Activated naive CD8-positive, alpha-beta T cell treated with anti-CD3 and anti-CD28 coated beads for 36 hours (primary cell): Measurements from ENCODE around the gene ASPHD2. TPM values are rescaled to one million over a fixed set of nuclear protein-coding genes. Genes with fewer than 3 reads are reported as not detected.

ENCODE experiments used
- DNase-seq: peaks from one replicate; pipeline ENCODE4 v3.0.0; 2021
- H3K27ac Mint-ChIP-seq: one replicate; pipeline ENCODE4 v1.8.0; 2022; ENCODE audit warnings: mild to moderate bottlenecking, moderate library complexity, mixed read lengths
- H3K27me3 Mint-ChIP-seq: one replicate; pipeline ENCODE4 v1.8.0; 2022; ENCODE audit warnings: mild to moderate bottlenecking, mixed read lengths
- H3K36me3 Mint-ChIP-seq: one replicate; pipeline ENCODE4 v1.8.0; 2021; ENCODE audit warnings: mild to moderate bottlenecking, mixed read lengths
- H3K4me1 Mint-ChIP-seq: one replicate; pipeline ENCODE4 v1.8.0; 2021; ENCODE audit warnings: mixed read lengths
- H3K4me3 Mint-ChIP-seq: one replicate; pipeline ENCODE4 v1.8.0; 2022; ENCODE audit warnings: mild to moderate bottlenecking, moderate library complexity, mixed read lengths
- H3K9me3 Mint-ChIP-seq: one replicate; pipeline ENCODE4 v1.8.0; 2022; ENCODE audit warnings: mixed read lengths
- total RNA-seq, 2 experiments: library from RNA; stranded (reverse); gene quantifications; one replicate each; pipeline ENCODE4 v1.2.3, GENCODE V29; 2021

The ASPHD2 gene
- total RNA-seq, 2 experiments from 2014 or later = 14.9 to 15.9 TPM

DNA sequence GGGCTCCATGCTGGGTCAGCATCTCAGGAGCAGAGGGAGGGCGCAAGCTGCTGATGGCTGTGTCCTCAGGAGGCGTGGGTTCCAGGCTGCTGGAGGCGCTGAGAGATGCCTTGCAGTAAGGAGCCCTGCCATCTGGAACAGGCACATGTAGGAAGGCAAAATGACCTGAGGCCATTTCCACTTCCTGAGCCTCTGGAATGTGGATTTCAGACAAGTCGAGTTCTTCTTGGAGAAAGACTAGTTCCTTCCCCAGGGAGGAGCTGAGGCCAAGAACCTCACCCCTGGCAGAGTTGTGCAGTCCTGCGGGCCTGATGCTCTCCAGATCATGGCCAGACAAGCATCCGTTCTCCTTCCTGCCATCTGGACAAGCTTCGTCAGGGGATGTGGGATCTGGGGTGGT lies 35.3 kb downstream of the ASPHD2 start:
- no peaks in the 10 kb centered on the region for H3K27me3 Mint-ChIP-seq
- peaks cover 4% of the 10 kb centered on the region for H3K4me1 Mint-ChIP-seq
- DNase-seq = no peak
- no peak overlapping the region for H3K4me3 Mint-ChIP-seq
- peaks cover 20% of the 10 kb centered on the region for H3K36me3 Mint-ChIP-seq
- no peaks in the 10 kb centered on the region for H3K9me3 Mint-ChIP-seq
- no peak overlapping the region for H3K27ac Mint-ChIP-seq

DNA sequence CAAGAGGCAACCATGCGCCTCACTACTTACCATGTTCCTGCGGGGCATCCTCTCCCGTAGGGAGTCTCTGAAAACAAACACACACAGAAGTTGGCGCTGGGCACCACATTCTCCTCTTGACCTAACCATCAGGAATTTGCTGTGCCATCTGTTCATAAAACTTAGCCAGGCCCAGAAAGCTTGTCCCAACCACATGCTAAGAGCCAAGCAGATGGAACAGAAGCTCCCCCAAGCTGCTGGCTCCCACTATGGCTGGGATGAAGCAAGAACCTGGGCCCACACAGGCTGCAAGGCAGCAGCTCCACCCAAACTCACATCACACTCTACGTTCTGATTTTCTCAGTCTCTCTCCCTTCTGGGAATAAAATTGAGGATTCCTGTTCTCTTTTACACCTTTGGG lies 37.1 kb downstream of the ASPHD2 start:
- DNase-seq = no peak
- Mint-ChIP-seq H3K9me3 (no peaks in the 10 kb centered on the region), H3K4me3 (no peak overlapping the region), H3K27ac (no peak overlapping the region), H3K36me3 (peaks cover 16% of the 10 kb centered on the region), H3K4me1 (no peaks in the 10 kb centered on the region), H3K27me3 (no peaks in the 10 kb centered on the region)

- Mint-ChIP-seq H3K4me3 (no peak overlapping the region), H3K27me3 (no peaks in the 10 kb centered on the region), H3K9me3 (no peaks in the 10 kb centered on the region), H3K4me1 (no peaks in the 10 kb centered on the region), H3K36me3 (peaks cover 14% of the 10 kb centered on the region), H3K27ac (no peak overlapping the region)
- DNase-seq = no peak
These were observed 41.7 kb downstream of the ASPHD2 start for GRCh38 chr22:26470807-26471206.

DNA sequence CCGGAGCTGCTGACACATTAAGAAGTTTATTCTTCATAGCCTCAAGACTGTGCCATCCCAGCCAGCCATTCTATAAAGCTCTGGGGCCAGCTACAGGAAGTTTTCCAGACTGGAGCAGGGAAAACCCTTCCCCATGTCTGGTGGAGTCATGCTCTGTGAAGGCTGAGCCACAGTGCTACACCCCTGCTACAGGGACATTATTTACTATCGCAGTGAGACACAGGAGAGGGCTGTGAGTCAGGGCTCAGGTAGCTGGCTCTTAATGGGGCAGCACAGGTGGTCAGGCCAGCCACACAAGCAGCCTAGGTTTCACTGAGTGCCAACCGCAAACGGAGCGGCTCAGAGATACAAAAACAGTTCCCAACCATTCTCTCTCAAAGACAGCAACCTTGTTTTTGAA lies 42.5 kb downstream of the ASPHD2 start:
- Mint-ChIP-seq H3K27ac (no peak overlapping the region), H3K36me3 (peaks cover 12% of the 10 kb centered on the region)
- DNase-seq = no peak

GRCh38 chr22:26474682-26475081 lies 45.6 kb downstream of the ASPHD2 start:
- DNase-seq = no peak
- H3K4me3 Mint-ChIP-seq = no peak overlapping the region
- H3K27ac Mint-ChIP-seq = no peak overlapping the region
- no peaks in the 10 kb centered on the region for H3K9me3 Mint-ChIP-seq
- no peaks in the 10 kb centered on the region for H3K27me3 Mint-ChIP-seq
- peaks cover 18% of the 10 kb centered on the region for H3K36me3 Mint-ChIP-seq
- peaks cover 22% of the 10 kb centered on the region for H3K4me1 Mint-ChIP-seq

More for the DNA sequence above, 42.5 kb downstream of the ASPHD2 start:
- Mint-ChIP-seq H3K4me3 (no peak overlapping the region), H3K27me3 (no peaks in the 10 kb centered on the region), H3K4me1 (no peaks in the 10 kb centered on the region), H3K9me3 (no peaks in the 10 kb centered on the region)

GRCh38 chr22:26476705-26477340 lies 47.8 kb downstream of the ASPHD2 start:
- Mint-ChIP-seq H3K36me3 (peaks cover 33% of the 10 kb centered on the region), H3K9me3 (no peaks in the 10 kb centered on the region), H3K4me3 (no peak overlapping the region), H3K27ac (no peak overlapping the region), H3K27me3 (no peaks in the 10 kb centered on the region), H3K4me1 (peaks cover 40% of the 10 kb centered on the region)
- DNase-seq = no peak

DNA sequence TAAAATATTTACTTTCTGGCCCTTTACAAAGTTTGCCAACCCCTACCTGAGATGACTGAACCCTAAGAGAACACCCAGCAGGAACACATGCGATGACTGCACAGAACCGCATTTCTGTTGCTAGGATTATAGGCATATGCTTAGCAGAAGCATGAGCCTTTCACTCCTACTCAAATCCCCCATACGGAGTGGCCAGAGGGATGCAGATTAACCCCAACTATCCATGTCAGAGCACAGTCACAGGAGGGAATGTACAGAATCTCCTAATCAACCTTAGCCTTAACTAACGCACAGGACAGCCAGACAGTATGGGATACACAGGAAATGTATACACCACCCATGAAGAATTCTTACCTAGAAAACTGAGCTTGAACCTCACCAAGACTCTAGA lies 48.3 kb downstream of the ASPHD2 start:
- no peak for DNase-seq
- Mint-ChIP-seq H3K27me3 (no peaks in the 10 kb centered on the region), H3K9me3 (no peaks in the 10 kb centered on the region), H3K27ac (no peak overlapping the region), H3K36me3 (peaks cover 34% of the 10 kb centered on the region), H3K4me1 (peaks cover 45% of the 10 kb centered on the region), H3K4me3 (no peak overlapping the region)

DNA sequence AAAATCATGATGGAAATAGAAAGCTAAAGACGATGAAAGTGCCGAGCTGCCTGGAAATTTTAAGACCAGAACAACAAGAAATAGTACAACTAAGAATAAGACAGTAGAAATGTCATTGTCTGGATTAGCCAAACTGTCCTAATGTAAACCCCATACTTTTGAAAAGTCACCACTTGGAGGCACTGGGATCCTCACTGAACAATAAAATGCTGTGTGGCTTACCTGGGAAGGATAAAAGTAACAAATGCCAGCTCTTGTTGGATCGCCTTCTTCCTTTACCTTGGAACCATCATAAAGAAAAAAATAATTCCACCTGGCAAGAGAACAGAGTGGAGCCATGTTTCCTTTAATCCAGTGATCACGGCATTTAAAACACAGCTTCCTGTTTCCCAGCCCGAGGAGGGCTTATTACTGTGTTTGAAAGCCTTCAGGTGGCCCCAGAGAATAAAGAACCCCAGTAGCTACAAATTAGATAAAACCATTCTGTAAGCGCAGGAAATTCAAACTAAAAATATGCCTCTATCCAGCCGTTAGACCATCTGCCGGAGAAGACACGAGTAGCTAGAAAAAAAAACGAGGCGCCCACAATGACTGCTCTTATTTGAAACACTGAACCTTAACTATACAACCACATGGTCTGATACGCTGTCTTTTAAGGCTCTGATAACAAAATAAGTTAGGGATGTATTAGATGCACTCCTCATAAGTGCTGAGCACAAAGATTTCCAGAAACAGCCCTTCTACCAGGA lies 50.2 kb downstream of the ASPHD2 start:
- Mint-ChIP-seq H3K36me3 (peaks cover 34% of the 10 kb centered on the region), H3K9me3 (no peaks in the 10 kb centered on the region), H3K27me3 (no peaks in the 10 kb centered on the region), H3K4me1 (peaks cover 52% of the 10 kb centered on the region), H3K27ac (peak overlapping the region; percentile 51), H3K4me3 (peak overlapping the region; percentile 90)
- no peak for DNase-seq

- DNase-seq = no peak
- peaks cover 53% of the 10 kb centered on the region for H3K4me1 Mint-ChIP-seq
- peak overlapping the region; percentile 90 for H3K4me3 Mint-ChIP-seq
- peaks cover 32% of the 10 kb centered on the region for H3K36me3 Mint-ChIP-seq
- H3K27me3 Mint-ChIP-seq = no peaks in the 10 kb centered on the region
- H3K27ac Mint-ChIP-seq = peak overlapping the region; percentile 59
- H3K9me3 Mint-ChIP-seq = no peaks in the 10 kb centered on the region
These were observed 50.9 kb downstream of the ASPHD2 start for GRCh38 chr22:26479792-26480610.

DNA sequence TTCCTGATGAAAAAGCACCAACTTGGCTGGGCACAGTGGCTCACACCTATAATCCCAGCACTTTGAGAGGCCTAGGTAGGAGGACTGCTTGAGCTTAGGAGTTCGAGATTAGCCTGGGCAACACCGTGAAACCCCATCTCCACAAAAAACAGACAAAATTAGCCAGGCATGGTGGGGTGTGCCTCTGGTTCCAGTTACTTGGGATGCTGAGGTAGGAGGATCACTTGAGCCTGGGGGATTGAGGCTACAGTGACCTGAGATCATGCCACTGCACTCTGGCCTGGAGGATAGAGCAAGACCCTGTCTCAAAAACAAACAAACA lies 51.5 kb downstream of the ASPHD2 start:
- peaks cover 58% of the 10 kb centered on the region for H3K4me1 Mint-ChIP-seq
- H3K4me3 Mint-ChIP-seq = peak overlapping the region; percentile 90
- no peak for DNase-seq
- H3K9me3 Mint-ChIP-seq = no peaks in the 10 kb centered on the region
- peaks cover 32% of the 10 kb centered on the region for H3K36me3 Mint-ChIP-seq
- H3K27me3 Mint-ChIP-seq = no peaks in the 10 kb centered on the region
- H3K27ac Mint-ChIP-seq = peak overlapping the region; percentile 59

GRCh38 chr22:26481112-26481693 lies 52.1 kb downstream of the ASPHD2 start:
- H3K4me3 Mint-ChIP-seq = peak overlapping the region; percentile 90
- peaks cover 32% of the 10 kb centered on the region for H3K36me3 Mint-ChIP-seq
- no peaks in the 10 kb centered on the region for H3K27me3 Mint-ChIP-seq
- H3K27ac Mint-ChIP-seq = peak overlapping the region; percentile 96
- DNase-seq = no peak
- no peaks in the 10 kb centered on the region for H3K9me3 Mint-ChIP-seq
- peaks cover 65% of the 10 kb centered on the region for H3K4me1 Mint-ChIP-seq

- no peaks in the 10 kb centered on the region for H3K9me3 Mint-ChIP-seq
- peaks cover 67% of the 10 kb centered on the region for H3K4me1 Mint-ChIP-seq
- no peaks in the 10 kb centered on the region for H3K27me3 Mint-ChIP-seq
- peak; percentile 5 for DNase-seq
- H3K27ac Mint-ChIP-seq = peak overlapping the region; percentile 96
- H3K36me3 Mint-ChIP-seq = peaks cover 30% of the 10 kb centered on the region
- peak overlapping the region; percentile 90 for H3K4me3 Mint-ChIP-seq
These were observed 52.6 kb downstream of the ASPHD2 start for GRCh38 chr22:26481694-26482093.

- peaks cover 67% of the 10 kb centered on the region for H3K4me1 Mint-ChIP-seq
- H3K27ac Mint-ChIP-seq = peak overlapping the region; percentile 96
- H3K9me3 Mint-ChIP-seq = no peaks in the 10 kb centered on the region
- peaks cover 27% of the 10 kb centered on the region for H3K36me3 Mint-ChIP-seq
- H3K27me3 Mint-ChIP-seq = no peaks in the 10 kb centered on the region
- DNase-seq = no peak
- peak overlapping the region; percentile 90 for H3K4me3 Mint-ChIP-seq
These were observed 53.1 kb downstream of the ASPHD2 start for GRCh38 chr22:26482161-26482560.

GRCh38 chr22:26483043-26483438 lies 54.0 kb downstream of the ASPHD2 start:
- peak overlapping the region; percentile 96 for H3K27ac Mint-ChIP-seq

More at GRCh38 chr22:26483043-26483438, 54.0 kb downstream of the ASPHD2 start:
- Mint-ChIP-seq H3K4me1 (peaks cover 58% of the 10 kb centered on the region), H3K4me3 (peak overlapping the region; percentile 90), H3K36me3 (peaks cover 21% of the 10 kb centered on the region), H3K27me3 (no peaks in the 10 kb centered on the region), H3K9me3 (no peaks in the 10 kb centered on the region)
- DNase-seq = no peak
